Gastrocnemius medialis (tissue), 4 donors: ENCODE results near the gene ITGB3BP.

Experiments
- POLR2A ChIP-seq, 2 donors: fragments of 450-650 bp; IDR thresholded peaks; one replicate each; pipeline ENCODE4 v1.6.1; 2017; ENCODE audit warnings: antibody characterized with exemption in 2 of 2, mild to moderate bottlenecking in 2 of 2, moderate library complexity in 2 of 2
- TF ChIP-seq, protein P1 (sequence below), 5 experiments: fragments of 450-650 bp in 3 of 5; fragments of 200-600 bp in 2 of 5; sonication (generic) in 2 of 5; IDR thresholded peaks in 4 of 5; conservative IDR thresholded peaks in 1 of 5; 1 replicate in 4 of 5; 2 replicates in 1 of 5; pipeline ENCODE4 v1.5.1; 2016 to 2019; ENCODE audit warnings: antibody characterized with exemption in 5 of 5, mild to moderate bottlenecking in 3 of 5, moderate library complexity in 3 of 5

DNA sequence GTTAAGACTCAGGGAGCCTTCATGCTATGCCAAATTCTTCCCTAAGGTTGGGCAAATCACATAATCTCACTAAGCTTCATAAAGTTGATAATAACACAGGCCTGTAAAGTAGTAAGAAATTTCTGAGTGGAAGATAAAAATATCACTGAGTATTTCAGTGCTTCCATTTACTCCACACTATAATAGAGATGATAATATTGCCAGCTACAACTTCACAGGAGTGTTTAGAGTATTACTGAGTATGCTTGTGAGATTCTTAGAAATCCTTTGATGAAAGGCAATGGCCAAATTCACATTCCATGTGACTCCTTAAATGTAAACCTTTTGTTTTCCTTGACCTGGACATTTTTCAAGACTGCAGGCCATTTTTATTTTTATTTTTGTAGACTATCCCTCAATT lies 10.4 kb downstream of the ITGB3BP start:
- TF ChIP-seq, protein P1, sequence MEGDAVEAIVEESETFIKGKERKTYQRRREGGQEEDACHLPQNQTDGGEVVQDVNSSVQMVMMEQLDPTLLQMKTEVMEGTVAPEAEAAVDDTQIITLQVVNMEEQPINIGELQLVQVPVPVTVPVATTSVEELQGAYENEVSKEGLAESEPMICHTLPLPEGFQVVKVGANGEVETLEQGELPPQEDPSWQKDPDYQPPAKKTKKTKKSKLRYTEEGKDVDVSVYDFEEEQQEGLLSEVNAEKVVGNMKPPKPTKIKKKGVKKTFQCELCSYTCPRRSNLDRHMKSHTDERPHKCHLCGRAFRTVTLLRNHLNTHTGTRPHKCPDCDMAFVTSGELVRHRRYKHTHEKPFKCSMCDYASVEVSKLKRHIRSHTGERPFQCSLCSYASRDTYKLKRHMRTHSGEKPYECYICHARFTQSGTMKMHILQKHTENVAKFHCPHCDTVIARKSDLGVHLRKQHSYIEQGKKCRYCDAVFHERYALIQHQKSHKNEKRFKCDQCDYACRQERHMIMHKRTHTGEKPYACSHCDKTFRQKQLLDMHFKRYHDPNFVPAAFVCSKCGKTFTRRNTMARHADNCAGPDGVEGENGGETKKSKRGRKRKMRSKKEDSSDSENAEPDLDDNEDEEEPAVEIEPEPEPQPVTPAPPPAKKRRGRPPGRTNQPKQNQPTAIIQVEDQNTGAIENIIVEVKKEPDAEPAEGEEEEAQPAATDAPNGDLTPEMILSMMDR (IDR thresholded peaks at IDR 0.05 in 4 of 5, conservative IDR thresholded peaks at IDR 0.05 in 1 of 5), result no peak
- TF ChIP-seq POLR2A (IDR thresholded peaks at IDR 0.05), result no peak
